ENCODE results near the gene YPEL5. TPM values are rescaled to one million over a fixed set of nuclear protein-coding genes. Genes with fewer than 3 reads are reported as not detected.
A peak's percentile ranks its signal among the peaks of the same experiment; 100 is the strongest.

Gene YPEL5
- total RNA-seq, 1 donor from 2014 or later: 120 TPM

DNA sequence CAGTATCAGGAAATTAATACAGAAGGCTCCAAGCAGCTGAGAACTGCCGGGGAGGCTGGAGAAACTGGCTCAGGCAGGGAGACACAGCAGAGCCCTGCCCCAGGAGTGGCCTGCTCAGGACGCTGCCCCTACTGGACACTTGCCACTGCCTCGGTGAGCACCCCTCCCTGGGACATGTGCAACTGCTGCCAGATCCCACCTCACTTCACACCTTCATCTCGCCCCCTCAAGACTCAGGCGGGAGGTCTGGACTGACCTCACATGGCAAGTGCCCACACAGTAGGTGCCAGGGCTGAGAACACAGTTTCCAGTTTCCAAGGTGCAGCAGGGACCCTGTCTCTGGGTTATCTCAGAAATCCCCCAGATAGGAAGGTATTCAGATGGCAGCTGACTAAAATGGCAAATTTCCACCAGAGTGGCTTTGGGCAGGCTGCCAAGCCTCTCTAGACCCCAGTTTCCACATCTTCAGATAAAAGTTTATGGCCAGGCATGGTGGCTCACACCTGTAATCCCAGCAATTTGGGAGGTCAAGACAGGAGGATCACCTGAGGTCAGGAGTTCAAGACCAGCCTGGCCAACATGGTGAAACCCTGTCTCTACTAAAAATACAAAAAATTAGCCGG is 50.9 kb downstream of the YPEL5 start:
- H3K36me3 Mint-ChIP-seq (ENCODE audit: low read depth, unreplicated experiment): no peaks in the 10 kb centered on the region
- peaks cover 2% of the 10 kb centered on the region for H3K27me3 Mint-ChIP-seq (ENCODE audit: unreplicated experiment)
- no peak overlapping the region for H3K4me3 Mint-ChIP-seq (ENCODE audit: unreplicated experiment)
- H3K27ac Mint-ChIP-seq (ENCODE audit: unreplicated experiment): no peak overlapping the region
- DNase-seq (ENCODE audit: low spot score): peak; percentile 25
- TF ChIP-seq CTCF (IDR thresholded peaks at IDR 0.05; ENCODE audit: unreplicated experiment): no peak
- no peaks in the 10 kb centered on the region for H3K9me3 Mint-ChIP-seq (ENCODE audit: unreplicated experiment)
- no peaks in the 10 kb centered on the region for H3K4me1 Mint-ChIP-seq (ENCODE audit: unreplicated experiment)

DNA sequence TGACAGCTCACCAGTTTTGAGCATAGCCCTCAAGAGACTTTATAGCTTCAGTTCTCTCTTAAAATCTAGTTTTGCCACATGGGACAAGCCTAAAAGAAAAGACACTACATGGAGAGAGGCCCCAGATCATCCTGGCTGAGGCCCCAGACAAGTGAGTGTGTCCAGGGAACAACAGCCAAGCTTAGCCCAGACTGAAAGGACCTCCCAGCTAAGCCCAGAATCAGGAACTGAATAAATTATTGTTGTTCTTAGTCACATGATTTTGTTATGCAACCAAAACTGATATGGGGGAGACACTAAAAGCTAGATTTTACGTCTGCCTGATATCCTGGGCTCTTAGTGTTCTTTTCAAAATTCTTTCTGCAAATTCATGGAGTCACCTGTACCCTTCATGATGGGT is 55.2 kb downstream of the YPEL5 start:
- Mint-ChIP-seq H3K4me1 (ENCODE audit: unreplicated experiment) (no peaks in the 10 kb centered on the region), H3K27me3 (ENCODE audit: unreplicated experiment) (no peaks in the 10 kb centered on the region), H3K36me3 (ENCODE audit: low read depth, unreplicated experiment) (no peaks in the 10 kb centered on the region), H3K27ac (ENCODE audit: unreplicated experiment) (no peak overlapping the region), H3K4me3 (ENCODE audit: unreplicated experiment) (no peak overlapping the region), H3K9me3 (ENCODE audit: unreplicated experiment) (no peaks in the 10 kb centered on the region)
- DNase-seq (ENCODE audit: low spot score): no peak
- no peak for TF ChIP-seq CTCF (IDR thresholded peaks at IDR 0.05; ENCODE audit: unreplicated experiment)

GRCh38 chr2:30203156-30203555 is 56.3 kb downstream of the YPEL5 start:
- Mint-ChIP-seq H3K27me3 (ENCODE audit: unreplicated experiment) (no peaks in the 10 kb centered on the region), H3K4me3 (ENCODE audit: unreplicated experiment) (no peak overlapping the region), H3K36me3 (ENCODE audit: low read depth, unreplicated experiment) (no peaks in the 10 kb centered on the region), H3K9me3 (ENCODE audit: unreplicated experiment) (no peaks in the 10 kb centered on the region), H3K4me1 (ENCODE audit: unreplicated experiment) (no peaks in the 10 kb centered on the region), H3K27ac (ENCODE audit: unreplicated experiment) (no peak overlapping the region)
- TF ChIP-seq CTCF (IDR thresholded peaks at IDR 0.05; ENCODE audit: unreplicated experiment): no peak
- DNase-seq (ENCODE audit: low spot score): no peak

GRCh38 chr2:30204281-30204680 is 57.5 kb downstream of the YPEL5 start:
- TF ChIP-seq CTCF (IDR thresholded peaks at IDR 0.05; ENCODE audit: unreplicated experiment): no peak
- Mint-ChIP-seq H3K27me3 (ENCODE audit: unreplicated experiment) (peaks cover 2% of the 10 kb centered on the region), H3K36me3 (ENCODE audit: low read depth, unreplicated experiment) (no peaks in the 10 kb centered on the region), H3K9me3 (ENCODE audit: unreplicated experiment) (no peaks in the 10 kb centered on the region), H3K27ac (ENCODE audit: unreplicated experiment) (no peak overlapping the region), H3K4me1 (ENCODE audit: unreplicated experiment) (no peaks in the 10 kb centered on the region), H3K4me3 (ENCODE audit: unreplicated experiment) (no peak overlapping the region)
- no peak for DNase-seq (ENCODE audit: low spot score)

- H3K27me3 Mint-ChIP-seq (ENCODE audit: unreplicated experiment): peaks cover 2% of the 10 kb centered on the region
- TF ChIP-seq CTCF (IDR thresholded peaks at IDR 0.05; ENCODE audit: unreplicated experiment): no peak
- no peak overlapping the region for H3K27ac Mint-ChIP-seq (ENCODE audit: unreplicated experiment)
- no peaks in the 10 kb centered on the region for H3K36me3 Mint-ChIP-seq (ENCODE audit: low read depth, unreplicated experiment)
- DNase-seq (ENCODE audit: low spot score): no peak
- H3K9me3 Mint-ChIP-seq (ENCODE audit: unreplicated experiment): no peaks in the 10 kb centered on the region
- H3K4me3 Mint-ChIP-seq (ENCODE audit: unreplicated experiment): no peak overlapping the region
- H3K4me1 Mint-ChIP-seq (ENCODE audit: unreplicated experiment): no peaks in the 10 kb centered on the region
These were observed 58.6 kb downstream of the YPEL5 start for GRCh38 chr2:30205456-30205855.
